ENCODE data around the gene MCC.

Gene MCC

DNA sequence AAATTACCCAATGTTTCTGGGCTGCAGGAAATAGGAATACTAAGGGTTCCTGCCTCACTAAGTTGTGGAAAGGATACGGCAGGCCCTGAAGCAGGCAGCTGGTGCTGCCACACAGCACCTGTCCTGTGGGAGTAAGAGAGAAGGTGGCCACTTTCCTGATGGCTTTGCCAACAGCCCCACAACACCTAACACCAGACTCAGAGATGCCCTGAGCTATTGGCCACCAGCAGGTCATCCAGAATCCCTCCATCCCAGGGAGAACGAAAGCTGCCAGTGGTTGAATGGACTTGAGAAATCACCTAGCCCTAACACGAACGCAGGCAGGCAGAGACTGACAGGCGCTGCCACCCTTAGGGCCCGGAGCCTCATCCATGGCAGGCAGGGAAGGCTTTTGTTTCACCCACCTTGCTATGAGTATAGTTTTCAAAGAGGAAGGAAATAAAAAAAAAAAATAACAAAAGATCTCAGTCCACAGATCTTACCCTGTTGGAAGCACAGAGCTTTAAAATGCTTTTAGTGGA lies 429.5 kb downstream of the MCC start:
- no peak for DNase-seq (ENCODE audit: low read depth in 2 of 2)

DNA sequence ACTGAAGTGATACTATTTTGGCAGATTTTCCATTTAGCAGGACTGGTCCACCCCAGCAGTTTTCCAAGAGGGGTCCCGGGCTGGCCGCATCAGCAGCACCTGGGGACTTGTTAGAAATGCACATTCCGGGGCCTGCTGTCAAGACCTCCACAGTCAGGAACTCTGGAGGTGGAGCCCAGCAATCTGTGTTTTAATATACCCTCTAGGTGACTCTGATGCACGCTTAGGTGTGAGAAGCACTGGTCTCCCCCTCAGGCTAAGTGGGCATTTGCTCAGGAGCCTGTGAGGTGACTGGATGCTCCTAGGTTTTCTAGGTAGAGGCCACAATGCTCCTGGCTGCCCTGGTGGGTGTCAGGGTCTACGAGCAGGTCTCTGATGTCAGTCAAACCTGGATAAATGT lies 430.0 kb downstream of the MCC start:
- no peak for DNase-seq (ENCODE audit: low read depth in 2 of 2)

DNA sequence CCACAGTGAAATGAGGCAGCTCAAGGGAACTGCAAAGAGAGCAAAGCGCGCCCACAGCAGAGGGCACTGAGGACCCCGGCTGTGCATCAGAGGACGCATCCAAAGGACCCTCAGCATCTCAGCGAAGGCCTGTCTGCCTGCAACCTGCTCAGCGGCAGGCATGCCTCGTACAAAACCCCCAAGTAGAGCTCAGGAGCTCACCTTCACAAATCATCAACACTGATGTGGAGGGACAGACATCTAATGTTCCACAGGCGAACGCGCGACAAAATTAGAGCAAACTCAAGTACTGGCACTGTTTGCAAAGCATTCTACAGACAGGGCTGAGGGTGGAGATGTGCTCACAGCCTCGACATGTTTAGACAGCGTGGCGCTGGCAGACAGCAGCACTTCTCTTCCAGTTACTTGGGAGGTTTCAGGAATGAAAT lies 430.7 kb downstream of the MCC start:
- DNase-seq (ENCODE audit: low read depth in 2 of 2): no peak

DNA sequence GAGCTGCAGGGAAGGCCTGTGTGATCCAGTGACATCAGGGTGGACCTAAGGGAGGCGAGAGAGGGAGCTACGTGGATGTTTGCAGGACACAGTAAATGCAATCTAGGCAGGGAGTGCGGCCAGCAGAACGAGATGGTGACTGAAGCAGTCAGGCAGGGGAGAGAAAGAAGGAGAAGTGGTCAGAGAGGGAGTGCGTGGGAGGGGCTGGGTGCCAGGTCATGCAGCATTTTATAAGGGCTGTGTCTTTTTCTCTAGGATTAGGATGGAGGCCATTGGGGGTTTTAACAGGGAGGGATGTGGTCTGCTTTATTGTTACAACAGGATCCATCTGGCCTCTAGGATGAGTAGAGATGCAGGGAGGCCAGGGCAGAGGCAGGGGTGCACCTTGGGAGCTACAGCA lies 431.3 kb downstream of the MCC start:
- DNase-seq (ENCODE audit: low read depth in 2 of 2): no peak

DNA sequence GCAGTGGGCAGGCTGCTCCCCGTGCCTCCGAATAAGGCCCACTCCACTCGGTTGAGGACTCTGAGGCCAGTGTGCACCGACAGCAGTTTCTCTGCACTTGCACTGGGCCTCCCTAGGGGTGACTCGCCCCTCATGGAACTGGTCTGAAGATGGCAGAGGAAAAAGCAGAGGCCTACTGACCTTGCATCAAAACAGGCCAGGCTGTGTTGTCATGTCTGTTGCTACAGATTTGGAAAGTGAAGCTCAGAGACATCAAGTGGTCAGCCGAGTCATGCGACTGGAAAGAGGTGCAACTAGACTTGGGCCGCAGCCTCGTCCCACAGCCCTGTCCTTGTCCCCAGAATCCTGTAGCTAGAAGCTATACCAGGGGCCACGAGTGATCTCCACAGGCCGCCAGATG lies 433.4 kb downstream of the MCC start:
- DNase-seq (ENCODE audit: low read depth in 2 of 2): no peak

DNA sequence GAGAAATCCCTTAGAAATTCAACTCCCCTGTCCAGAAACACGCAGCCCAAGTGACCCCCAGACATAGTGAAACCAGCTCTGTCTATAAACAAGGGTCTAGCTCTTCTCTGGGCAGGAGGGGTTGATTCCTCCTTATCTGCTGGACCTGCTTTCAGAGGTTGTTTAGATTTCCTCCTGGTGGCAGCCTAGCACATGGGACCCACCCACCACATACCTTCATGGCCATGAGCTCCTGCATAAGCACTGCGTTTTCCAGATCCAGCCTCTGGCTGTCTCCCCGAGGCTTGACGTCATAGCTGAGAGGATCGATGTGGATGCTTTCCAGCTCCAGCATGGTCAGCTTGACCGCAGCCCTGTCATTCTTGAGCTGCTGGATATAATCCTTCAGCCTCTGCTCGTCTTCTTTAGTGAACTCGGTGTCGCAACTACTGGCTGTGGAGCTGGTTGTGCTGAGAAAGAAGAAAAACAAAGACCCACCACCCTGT lies 434.7 kb downstream of the MCC start:
- no peak for DNase-seq (ENCODE audit: low read depth in 2 of 2)

DNA sequence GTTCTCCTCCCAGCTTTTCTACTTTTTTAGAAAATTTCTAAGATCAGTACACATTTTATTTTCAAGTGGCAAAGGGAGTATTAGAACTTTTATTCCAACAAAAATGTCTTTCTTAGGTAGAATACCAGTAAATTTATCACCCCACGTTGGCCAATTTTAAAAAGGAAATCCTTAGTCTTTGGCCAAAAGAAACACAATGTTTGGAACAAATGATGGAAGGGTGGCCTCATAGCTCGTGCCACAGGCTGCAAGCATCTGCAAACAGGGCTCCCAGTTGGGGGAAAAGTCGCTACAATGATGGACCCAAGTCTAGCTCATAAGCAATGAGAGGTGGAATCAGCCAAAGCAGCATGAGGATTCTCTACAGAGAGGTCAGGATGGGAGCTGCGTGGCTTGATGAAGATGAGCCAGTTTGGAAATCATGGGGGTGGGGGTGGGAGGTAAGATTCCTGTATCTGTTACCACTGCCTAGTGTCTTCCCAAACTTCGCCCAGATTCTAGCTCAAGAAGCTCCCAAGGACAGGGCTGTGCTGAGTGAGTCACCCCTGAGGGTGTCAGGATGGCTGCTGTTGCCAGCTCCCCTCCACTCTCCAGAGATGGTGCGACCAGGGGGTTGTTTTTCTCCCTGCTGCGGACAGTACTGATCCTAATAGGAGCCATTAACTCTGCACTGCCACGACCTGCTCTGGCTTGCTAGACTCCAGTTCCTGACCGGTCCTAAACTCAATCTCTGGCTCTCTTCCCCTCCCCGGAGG lies 436.0 kb downstream of the MCC start:
- DNase-seq (ENCODE audit: low read depth in 2 of 2): no peak

DNA sequence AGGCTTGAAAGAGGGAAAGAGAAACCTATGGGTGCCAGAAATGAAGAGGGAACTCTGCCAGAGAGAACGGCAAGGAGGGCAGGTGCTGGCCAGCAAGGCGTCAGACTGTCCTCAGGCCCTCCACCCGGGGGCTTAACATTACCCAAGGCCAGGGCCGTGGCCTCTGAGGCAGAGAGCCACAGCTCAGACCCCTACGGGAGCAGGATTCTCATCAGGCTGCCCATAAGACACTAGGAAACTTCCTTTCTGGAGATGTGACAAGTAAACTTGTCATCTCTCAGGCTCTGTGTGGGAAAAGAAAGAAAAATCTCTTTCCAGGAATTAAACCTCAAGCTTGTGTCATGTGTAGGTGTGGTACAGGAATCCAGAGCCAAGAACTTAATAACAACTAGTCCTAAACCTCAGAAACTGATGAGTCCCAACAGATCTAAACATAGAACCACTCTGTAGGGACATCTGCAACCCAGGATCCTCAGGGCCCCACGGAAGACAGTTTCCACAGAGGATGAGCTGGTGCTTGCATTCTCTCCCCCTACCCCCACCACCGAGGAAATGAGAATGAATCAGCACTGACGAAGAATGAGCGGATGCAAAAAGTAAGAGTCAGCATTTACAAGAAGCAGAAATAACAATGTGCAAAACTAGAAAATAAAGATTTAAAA lies 437.4 kb downstream of the MCC start:
- peak; percentile 49 to 55 for DNase-seq (ENCODE audit: low read depth in 2 of 2)

DNA sequence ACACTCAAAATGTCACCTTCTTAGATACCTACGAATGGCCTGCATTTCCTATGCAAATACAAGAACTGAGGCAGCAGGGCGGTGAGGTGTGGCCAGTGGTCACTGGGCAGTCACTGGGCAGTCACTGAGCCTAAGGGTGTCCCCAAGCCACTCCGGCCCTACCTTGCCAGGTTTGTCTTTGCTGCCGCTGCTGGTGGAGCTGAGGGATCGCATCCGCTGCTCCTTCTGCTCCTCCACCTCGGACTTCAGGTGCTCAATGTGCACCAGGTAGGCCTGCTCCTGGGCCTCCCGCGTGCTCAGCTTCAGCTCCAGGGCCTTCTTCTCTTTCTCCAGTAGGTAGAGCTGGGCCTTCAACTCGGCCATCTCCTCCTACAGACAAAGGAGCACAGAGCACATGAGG lies 439.3 kb downstream of the MCC start:
- DNase-seq (ENCODE audit: low read depth in 2 of 2): no peak

DNA sequence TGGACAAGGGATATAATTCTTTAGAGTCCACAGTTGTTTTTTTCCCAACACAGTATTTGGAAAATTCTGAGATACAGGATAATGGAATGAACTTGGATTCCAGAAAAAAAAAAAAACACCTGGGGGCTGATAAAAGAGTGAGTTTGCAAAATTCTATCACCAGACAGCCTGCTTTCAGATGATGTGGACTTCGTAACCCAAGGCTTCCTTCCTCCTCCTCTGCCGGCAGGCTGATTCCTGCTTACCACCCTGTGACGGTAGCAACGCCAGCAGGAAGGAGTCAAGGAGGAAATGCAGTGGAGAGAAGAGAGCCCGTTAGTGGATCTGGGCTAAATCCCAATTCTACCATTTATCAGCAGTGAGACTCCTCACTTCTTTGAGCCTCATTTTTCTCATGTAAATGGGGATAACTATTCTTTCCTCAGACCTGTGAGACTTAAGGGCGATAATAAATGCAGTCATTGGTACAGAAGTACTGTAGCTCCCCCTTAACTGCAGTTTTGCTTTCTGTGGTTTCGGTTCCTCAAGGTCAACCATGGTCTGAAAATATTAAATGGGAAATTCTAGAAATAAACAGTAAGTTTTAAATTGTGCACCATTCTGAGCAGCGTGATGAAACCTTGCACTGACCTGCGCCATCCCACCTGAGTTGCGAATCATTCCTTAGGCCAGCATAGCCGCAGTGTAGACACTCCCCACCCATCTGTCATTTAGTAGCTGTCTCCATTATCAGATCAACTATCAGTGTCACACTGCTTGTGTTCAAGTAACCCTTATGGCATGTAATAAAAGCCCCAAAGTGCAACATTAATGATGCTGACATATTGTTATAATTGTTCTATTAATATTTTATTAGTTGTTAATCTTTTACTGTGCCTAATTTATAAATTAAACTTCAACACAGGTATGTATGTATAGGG lies 440.3 kb downstream of the MCC start:
- no peak for DNase-seq (ENCODE audit: low read depth in 2 of 2)

DNA sequence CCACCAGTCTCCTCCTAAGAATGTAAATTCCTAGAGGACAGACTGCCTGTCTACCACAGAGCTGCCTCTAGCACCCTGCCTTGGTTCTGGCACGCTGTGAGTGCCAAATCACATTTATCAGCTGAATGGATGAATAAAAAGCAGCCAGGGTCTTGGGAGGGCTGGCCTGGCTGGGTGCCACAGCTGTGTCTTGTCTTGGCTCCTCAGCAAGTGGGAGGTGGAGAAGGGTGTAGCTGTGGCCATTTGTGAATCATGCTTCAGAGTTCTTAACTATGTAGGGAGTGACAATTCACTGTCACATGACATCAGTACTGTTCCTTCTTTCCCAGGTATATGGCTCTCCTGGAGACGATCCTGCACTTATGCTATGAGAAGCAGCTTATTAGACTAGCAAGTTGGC lies 441.0 kb downstream of the MCC start:
- DNase-seq (ENCODE audit: low read depth in 2 of 2): no peak

DNA sequence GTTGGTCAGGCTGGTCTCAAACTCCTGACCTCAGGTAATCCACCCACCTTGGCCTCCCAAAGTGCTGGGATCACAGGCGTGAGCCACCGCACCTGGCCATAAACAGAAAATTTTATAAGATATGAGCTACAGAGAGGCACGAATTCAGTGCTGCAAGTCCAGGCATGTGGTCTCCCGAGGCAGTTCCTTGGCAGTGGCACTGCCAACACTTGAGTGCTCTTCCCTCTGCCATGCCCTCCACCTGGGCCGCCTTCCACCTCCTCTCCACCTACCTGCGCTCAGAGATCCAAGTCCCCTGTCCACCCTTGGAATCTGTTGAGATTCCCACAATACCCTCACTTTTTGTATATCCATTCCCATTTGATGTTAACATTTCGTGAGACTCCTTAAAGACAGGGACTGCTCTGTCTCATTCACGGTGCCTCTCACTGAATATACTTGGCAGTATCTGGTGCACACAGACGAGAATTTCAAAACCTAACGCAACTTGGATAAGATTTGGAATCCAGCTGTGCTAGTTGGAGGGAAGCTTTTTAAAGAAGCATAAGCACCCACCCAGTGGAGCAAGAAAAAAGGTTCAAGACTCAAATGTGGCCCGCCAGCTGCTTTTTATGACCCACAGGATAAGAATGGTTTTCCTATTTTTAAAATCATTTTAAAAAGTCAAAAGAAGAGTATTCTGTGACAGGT lies 443.3 kb downstream of the MCC start:
- DNase-seq (ENCODE audit: low read depth in 2 of 2): no peak

DNA sequence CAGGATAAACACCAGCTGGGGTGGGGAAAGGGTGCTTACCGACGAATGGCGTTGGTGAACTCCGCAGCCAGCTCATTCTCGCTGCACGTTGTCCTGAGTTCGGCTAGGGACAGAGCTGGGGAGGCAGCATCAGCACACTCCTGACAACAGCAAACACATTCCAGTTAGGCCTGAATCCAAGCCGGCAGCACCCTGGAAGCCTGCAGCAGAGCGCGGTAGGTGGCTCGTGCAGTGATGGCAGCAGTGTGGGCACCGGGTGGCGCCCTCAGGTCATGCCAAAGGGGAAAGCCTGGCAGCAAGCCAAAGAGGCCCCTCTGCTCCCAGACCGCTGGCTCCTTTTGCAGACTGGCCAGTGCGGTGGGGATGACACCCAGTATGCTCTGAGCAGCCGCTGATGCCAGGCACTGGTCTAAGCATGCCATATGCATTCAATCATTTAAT lies 444.7 kb downstream of the MCC start:
- no peak for DNase-seq (ENCODE audit: low read depth in 2 of 2)

DNA sequence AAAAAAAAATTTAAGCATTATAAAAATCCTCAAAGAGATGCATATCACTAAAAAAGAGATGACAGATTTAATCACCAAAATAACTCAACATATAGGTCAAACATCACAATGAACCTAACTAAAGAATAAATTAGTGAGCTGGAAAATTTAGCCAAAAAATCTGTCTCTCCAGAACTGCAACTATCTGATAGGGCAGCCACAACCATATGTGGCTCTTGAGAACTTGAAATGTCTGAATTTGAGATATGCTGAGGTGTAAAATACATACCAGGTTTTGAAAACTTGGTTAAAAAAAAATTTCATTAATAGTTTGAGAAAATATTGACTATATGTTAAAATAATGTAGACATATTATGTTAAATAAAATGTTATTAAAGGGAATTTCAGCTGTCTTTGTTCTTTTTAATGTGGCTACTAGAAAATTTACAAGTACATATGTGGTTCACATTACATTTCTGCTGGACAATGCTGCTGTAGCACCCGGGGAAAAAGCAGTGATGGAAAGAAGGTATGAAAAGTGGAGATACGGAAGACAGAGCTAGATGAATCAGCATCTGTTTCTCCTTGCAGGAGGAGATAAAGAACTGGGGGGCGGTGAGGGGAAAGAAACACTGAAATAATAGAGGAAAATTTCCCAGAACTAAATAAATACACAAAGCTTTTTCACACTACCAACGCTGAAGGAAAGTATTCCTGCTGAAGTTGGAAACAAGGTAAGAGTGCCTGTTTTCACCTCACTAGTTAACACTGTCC lies 445.6 kb downstream of the MCC start:
- DNase-seq (ENCODE audit: low read depth in 2 of 2): no peak

DNA sequence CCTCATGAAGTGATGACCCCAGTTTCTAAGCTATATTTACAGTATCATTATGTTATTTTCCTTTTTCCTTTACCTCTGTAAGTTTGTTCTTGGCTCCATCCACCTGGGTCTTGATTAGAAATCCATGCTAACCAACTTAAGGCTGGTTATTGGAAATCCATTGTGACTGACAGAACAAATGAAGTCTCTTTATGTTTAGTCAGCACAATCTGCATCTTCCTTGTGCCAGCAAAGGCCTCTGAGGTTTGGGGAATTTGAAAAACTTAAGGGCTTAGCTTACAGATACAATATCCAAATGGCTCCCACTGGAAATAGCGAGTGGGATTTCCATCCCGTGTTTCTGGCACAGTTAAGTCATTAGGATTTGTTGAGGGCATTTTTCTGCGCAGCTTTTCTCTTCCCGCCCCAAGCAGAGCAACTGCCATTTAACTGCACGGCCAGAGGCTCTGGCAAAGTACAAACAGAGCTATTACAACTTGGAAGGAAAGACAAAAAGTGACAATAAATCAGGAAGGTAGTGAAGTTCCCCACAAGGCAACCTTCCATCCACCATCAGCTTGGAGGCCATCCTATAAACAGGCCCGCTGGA lies 447.5 kb downstream of the MCC start:
- DNase-seq (ENCODE audit: low read depth in 2 of 2): no peak

DNA sequence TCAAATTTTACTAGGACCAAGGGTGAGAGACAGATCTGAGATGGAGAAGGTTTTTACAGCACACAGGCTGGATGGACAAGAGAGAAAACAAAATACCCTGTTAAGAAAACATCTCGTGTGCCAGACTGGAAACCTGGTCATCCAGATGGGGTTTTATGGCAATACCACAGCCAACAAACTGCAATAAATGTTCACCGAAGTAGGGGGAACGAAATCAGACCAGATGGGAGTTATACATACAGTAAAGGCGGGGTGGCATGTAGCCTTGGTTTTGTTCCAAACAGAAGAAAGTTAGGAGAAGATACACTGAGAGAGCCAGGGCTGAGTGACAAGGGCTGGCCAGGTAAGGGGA lies 448.3 kb downstream of the MCC start:
- no peak for DNase-seq (ENCODE audit: low read depth in 2 of 2)

DNA sequence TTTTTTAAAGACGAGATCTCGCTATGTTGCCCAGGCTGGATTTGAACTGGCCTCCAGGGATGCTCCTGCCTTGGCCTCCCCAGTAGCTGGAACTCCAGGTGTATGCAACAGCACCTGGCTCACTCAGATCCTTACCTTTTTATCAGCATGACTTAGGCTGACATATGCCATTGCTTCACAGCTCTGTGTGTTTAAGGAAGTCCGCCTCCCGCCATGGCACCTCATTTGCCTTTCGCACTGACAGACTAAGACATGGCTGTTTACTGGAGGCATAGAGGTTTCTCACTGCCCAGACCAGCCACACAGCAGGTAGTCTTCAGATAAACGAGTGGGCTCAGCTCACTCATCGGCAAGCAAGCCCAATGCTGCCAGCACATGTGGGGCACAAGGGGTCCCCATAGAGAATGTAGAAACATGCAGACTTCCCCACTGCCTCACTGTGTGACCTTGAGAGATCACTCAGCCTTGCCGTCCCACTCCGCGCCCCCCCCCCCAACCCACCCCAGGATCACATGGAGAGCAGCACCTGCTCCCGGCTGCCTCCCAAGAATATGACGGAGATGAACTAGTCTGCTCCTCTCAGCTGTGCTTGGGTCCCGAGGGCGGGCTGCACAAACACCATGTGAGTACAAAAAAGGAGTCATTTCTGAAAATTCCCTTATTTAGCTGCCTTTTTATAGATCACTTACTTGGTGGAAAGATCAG lies 448.9 kb downstream of the MCC start:
- no peak for DNase-seq (ENCODE audit: low read depth in 2 of 2)

DNA sequence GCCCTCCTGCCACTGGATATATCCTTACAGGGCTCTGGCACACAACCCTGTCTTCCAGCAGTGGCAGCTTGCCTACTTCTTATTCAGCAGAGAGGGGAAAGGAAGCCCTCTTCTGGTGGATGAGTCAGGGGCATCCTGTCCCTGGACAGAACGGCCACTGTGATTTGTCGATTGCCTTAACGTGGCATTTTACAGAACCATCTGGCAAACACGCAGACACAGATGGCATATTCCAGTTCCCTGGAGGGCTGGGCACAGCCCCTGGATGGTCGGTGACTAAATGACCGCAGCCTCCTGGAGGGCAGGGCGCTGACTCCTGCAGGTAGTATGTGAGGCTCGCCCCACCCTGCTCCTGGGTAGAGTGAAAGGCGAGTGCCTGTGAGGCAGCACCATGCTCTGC lies 449.5 kb downstream of the MCC start:
- DNase-seq (ENCODE audit: low read depth in 2 of 2): no peak

DNA sequence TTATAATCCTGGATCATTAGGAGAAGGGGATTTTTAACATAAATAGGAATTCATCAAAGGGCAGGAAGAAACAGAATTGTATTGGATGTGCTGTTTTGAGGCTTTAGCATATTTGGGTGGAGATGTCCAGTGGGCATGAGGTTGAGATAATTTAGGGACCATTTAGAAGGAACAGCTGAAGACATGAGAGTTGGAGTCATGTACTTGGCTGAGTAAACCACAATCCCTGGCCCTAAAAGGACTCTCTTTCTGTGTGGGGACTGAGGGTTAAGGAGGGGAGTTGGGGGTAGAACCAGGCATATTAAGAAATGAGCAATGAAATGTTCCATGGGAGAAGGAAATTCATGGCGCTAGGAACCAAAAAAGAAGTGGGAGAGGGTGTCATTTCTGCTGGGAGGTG lies 450.1 kb downstream of the MCC start:
- DNase-seq (ENCODE audit: low read depth in 2 of 2): no peak

DNA sequence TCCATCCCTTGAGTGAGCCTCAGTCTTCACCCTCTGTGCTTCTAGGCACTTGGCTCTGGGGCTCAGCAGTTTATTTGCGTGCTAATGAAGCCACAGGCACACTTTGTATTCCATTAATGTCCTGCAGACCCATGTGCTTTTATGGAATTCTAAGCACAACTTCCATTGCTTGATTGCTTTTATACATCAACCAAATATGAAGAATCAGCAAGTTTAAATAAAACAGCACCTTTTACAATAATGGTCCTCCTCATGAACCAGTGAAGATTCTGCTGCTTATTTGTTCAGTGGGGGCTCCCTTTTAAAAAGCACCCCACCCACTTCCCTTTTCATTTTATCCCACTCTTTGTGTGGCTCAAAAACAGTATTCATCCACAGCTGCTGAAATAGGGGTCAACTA lies 451.4 kb downstream of the MCC start:
- DNase-seq (ENCODE audit: low read depth in 2 of 2): no peak

Data from fibroblast of skin of left quadriceps (primary cell).